ENCODE results near the gene POMGNT2.

- TF ChIP-seq, protein P1, sequence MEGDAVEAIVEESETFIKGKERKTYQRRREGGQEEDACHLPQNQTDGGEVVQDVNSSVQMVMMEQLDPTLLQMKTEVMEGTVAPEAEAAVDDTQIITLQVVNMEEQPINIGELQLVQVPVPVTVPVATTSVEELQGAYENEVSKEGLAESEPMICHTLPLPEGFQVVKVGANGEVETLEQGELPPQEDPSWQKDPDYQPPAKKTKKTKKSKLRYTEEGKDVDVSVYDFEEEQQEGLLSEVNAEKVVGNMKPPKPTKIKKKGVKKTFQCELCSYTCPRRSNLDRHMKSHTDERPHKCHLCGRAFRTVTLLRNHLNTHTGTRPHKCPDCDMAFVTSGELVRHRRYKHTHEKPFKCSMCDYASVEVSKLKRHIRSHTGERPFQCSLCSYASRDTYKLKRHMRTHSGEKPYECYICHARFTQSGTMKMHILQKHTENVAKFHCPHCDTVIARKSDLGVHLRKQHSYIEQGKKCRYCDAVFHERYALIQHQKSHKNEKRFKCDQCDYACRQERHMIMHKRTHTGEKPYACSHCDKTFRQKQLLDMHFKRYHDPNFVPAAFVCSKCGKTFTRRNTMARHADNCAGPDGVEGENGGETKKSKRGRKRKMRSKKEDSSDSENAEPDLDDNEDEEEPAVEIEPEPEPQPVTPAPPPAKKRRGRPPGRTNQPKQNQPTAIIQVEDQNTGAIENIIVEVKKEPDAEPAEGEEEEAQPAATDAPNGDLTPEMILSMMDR (conservative IDR thresholded peaks at IDR 0.05; ENCODE audit: low read depth in 2 of 2): no peak
- TF ChIP-seq EZH2phosphoT487 (IDR thresholded peaks at IDR 0.05; ENCODE audit: unreplicated experiment) (no peak), EZH2 (IDR thresholded peaks at IDR 0.05; ENCODE audit: low read depth, unreplicated experiment) (no peak), POLR2AphosphoS5 (IDR thresholded peaks at IDR 0.05; ENCODE audit: low read depth) (no peak), JUNB (IDR thresholded peaks at IDR 0.05; ENCODE audit: unreplicated experiment) (no peak), ZNF114 (CRISPR knock-in tag; IDR thresholded peaks at IDR 0.05) (no peak), STAT1 (IDR thresholded peaks at IDR 0.05; ENCODE audit: unreplicated experiment) (no peak), CREB1 (CRISPR knock-in tag; IDR thresholded peaks at IDR 0.05; ENCODE audit: low read depth) (no peak), ETS1 (IDR thresholded peaks at IDR 0.05) (no peak), NANOG (IDR thresholded peaks at IDR 0.05; ENCODE audit: borderline replicate concordance) (no peak), ZNF331 (CRISPR knock-in tag; IDR thresholded peaks at IDR 0.05; ENCODE audit: low read depth) (no peak)
- TF ChIP-seq, protein P2, sequence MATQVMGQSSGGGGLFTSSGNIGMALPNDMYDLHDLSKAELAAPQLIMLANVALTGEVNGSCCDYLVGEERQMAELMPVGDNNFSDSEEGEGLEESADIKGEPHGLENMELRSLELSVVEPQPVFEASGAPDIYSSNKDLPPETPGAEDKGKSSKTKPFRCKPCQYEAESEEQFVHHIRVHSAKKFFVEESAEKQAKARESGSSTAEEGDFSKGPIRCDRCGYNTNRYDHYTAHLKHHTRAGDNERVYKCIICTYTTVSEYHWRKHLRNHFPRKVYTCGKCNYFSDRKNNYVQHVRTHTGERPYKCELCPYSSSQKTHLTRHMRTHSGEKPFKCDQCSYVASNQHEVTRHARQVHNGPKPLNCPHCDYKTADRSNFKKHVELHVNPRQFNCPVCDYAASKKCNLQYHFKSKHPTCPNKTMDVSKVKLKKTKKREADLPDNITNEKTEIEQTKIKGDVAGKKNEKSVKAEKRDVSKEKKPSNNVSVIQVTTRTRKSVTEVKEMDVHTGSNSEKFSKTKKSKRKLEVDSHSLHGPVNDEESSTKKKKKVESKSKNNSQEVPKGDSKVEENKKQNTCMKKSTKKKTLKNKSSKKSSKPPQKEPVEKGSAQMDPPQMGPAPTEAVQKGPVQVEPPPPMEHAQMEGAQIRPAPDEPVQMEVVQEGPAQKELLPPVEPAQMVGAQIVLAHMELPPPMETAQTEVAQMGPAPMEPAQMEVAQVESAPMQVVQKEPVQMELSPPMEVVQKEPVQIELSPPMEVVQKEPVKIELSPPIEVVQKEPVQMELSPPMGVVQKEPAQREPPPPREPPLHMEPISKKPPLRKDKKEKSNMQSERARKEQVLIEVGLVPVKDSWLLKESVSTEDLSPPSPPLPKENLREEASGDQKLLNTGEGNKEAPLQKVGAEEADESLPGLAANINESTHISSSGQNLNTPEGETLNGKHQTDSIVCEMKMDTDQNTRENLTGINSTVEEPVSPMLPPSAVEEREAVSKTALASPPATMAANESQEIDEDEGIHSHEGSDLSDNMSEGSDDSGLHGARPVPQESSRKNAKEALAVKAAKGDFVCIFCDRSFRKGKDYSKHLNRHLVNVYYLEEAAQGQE (IDR thresholded peaks at IDR 0.05; ENCODE audit: unreplicated experiment): no peak
Observed at GRCh38 chr3:43082457-43082856, 23.4 kb downstream of the POMGNT2 start.
